ENCODE results near the gene CALR3.

- no peak for TF ChIP-seq POLR2A (IDR thresholded peaks at IDR 0.05)
- no peak for TF ChIP-seq POLR2AphosphoS5 (IDR thresholded peaks at IDR 0.05)
These were observed 1.9 kb upstream of the CALR3 start for GRCh38 chr19:16497837-16498236.
